Measurements from ENCODE around the gene PNPLA3. TPM values are rescaled to one million over a fixed set of nuclear protein-coding genes. Genes with fewer than 3 reads are reported as not detected.

PNPLA3 gene
- total RNA-seq, 1 donor from 2014 or later = 2.5 TPM

GRCh38 chr22:43980996-43981395 is 57.4 kb downstream of the PNPLA3 start:
- TF ChIP-seq, protein P1, sequence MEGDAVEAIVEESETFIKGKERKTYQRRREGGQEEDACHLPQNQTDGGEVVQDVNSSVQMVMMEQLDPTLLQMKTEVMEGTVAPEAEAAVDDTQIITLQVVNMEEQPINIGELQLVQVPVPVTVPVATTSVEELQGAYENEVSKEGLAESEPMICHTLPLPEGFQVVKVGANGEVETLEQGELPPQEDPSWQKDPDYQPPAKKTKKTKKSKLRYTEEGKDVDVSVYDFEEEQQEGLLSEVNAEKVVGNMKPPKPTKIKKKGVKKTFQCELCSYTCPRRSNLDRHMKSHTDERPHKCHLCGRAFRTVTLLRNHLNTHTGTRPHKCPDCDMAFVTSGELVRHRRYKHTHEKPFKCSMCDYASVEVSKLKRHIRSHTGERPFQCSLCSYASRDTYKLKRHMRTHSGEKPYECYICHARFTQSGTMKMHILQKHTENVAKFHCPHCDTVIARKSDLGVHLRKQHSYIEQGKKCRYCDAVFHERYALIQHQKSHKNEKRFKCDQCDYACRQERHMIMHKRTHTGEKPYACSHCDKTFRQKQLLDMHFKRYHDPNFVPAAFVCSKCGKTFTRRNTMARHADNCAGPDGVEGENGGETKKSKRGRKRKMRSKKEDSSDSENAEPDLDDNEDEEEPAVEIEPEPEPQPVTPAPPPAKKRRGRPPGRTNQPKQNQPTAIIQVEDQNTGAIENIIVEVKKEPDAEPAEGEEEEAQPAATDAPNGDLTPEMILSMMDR (IDR thresholded peaks at IDR 0.05) = no peak
- H3K9me3 Mint-ChIP-seq (ENCODE audit: low read depth) = no peaks in the 10 kb centered on the region
- no peak overlapping the region for H3K4me3 Mint-ChIP-seq (ENCODE audit: unreplicated experiment)
- no peak for DNase-seq (ENCODE audit: low spot score)
- H3K27ac Mint-ChIP-seq (ENCODE audit: unreplicated experiment) = no peak overlapping the region
- H3K27me3 Mint-ChIP-seq (ENCODE audit: low read depth) = no peaks in the 10 kb centered on the region
- peaks cover 43% of the 10 kb centered on the region for H3K36me3 Mint-ChIP-seq (ENCODE audit: low read depth)
- H3K4me1 Mint-ChIP-seq (ENCODE audit: low read depth) = no peaks in the 10 kb centered on the region

GRCh38 chr22:43983808-43984207 is 60.2 kb downstream of the PNPLA3 start:
- Mint-ChIP-seq H3K4me3 (ENCODE audit: unreplicated experiment) (no peak overlapping the region), H3K27ac (ENCODE audit: unreplicated experiment) (no peak overlapping the region), H3K9me3 (ENCODE audit: low read depth) (no peaks in the 10 kb centered on the region), H3K4me1 (ENCODE audit: low read depth) (no peaks in the 10 kb centered on the region), H3K36me3 (ENCODE audit: low read depth) (peaks cover 36% of the 10 kb centered on the region), H3K27me3 (ENCODE audit: low read depth) (no peaks in the 10 kb centered on the region)
- DNase-seq (ENCODE audit: low spot score) = no peak
- TF ChIP-seq, protein P1 (IDR thresholded peaks at IDR 0.05) = no peak

GRCh38 chr22:43985532-43985931 is 61.9 kb downstream of the PNPLA3 start:
- Mint-ChIP-seq H3K36me3 (ENCODE audit: low read depth) (peaks cover 28% of the 10 kb centered on the region), H3K4me1 (ENCODE audit: low read depth) (no peaks in the 10 kb centered on the region), H3K4me3 (ENCODE audit: unreplicated experiment) (no peak overlapping the region), H3K27ac (ENCODE audit: unreplicated experiment) (no peak overlapping the region), H3K27me3 (ENCODE audit: low read depth) (no peaks in the 10 kb centered on the region), H3K9me3 (ENCODE audit: low read depth) (no peaks in the 10 kb centered on the region)
- TF ChIP-seq, protein P1 (IDR thresholded peaks at IDR 0.05) = no peak
- DNase-seq (ENCODE audit: low spot score) = no peak

DNA sequence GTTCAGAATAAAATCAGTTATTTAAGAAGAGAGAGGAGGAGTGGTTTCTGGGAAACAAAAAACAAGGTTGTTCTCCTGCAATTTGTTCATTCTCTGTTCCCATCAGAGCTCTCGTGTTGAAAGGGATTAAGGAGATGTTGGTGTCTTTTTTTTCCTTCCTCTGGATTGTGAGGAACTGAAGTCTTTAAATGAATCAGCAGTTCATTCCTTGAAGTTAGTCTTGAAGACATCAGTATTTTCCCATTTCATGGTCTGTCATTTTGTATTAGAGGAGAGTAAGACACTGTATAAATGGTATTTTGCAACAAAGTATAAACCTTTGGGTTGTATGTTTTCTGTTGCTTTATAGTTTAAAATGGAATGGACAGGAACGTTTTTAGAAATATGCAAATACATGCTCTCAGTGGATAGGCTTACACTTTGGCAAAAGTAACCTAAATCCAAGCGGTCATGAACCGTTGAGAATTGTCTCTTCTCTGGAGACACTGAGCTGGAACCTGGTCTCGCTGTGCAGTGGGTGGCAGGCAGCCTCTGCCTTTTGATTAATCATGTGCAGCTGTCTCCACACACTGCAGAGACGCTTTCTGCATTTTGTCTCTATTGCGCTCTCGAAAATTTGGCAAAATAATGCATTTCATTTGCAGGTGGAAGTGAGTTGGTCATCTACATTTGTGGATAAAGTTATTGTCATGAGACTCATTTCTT is 64.7 kb downstream of the PNPLA3 start:
- H3K36me3 Mint-ChIP-seq (ENCODE audit: low read depth) = peaks cover 35% of the 10 kb centered on the region
- H3K27me3 Mint-ChIP-seq (ENCODE audit: low read depth) = no peaks in the 10 kb centered on the region
- DNase-seq (ENCODE audit: low spot score) = no peak
- no peak overlapping the region for H3K27ac Mint-ChIP-seq (ENCODE audit: unreplicated experiment)
- H3K4me1 Mint-ChIP-seq (ENCODE audit: low read depth) = peaks cover 4% of the 10 kb centered on the region
- no peaks in the 10 kb centered on the region for H3K9me3 Mint-ChIP-seq (ENCODE audit: low read depth)
- no peak overlapping the region for H3K4me3 Mint-ChIP-seq (ENCODE audit: unreplicated experiment)
- TF ChIP-seq, protein P1 (IDR thresholded peaks at IDR 0.05) = no peak

- TF ChIP-seq, protein P1 (IDR thresholded peaks at IDR 0.05) = no peak
- no peaks in the 10 kb centered on the region for H3K9me3 Mint-ChIP-seq (ENCODE audit: low read depth)
These were observed 65.4 kb downstream of the PNPLA3 start for GRCh38 chr22:43988960-43989359.

More at GRCh38 chr22:43988960-43989359, 65.4 kb downstream of the PNPLA3 start:
- no peak for DNase-seq (ENCODE audit: low spot score)
- H3K4me1 Mint-ChIP-seq (ENCODE audit: low read depth) = peaks cover 6% of the 10 kb centered on the region
- peaks cover 34% of the 10 kb centered on the region for H3K36me3 Mint-ChIP-seq (ENCODE audit: low read depth)
- no peaks in the 10 kb centered on the region for H3K27me3 Mint-ChIP-seq (ENCODE audit: low read depth)
- no peak overlapping the region for H3K27ac Mint-ChIP-seq (ENCODE audit: unreplicated experiment)
- no peak overlapping the region for H3K4me3 Mint-ChIP-seq (ENCODE audit: unreplicated experiment)

Data from chondrocyte (in vitro differentiated cells).